Lower leg skin (tissue), 3 donors: Measurements from ENCODE around the gene HOXA7.

Source experiments
- POLR2A ChIP-seq, 2 donors: fragments of 450-650 bp; IDR thresholded peaks; one replicate each; pipeline ENCODE4 v1.6.1; 2016 to 2017; ENCODE audit warnings: antibody characterized with exemption in 2 of 2, mild to moderate bottlenecking in 1 of 2, moderate library complexity in 1 of 2
- TF ChIP-seq, protein P1 (sequence below), 3 donors: fragments of 450-650 bp; IDR thresholded peaks; one replicate each; pipeline ENCODE4 v1.5.1; 2016; ENCODE audit warnings: antibody characterized with exemption in 3 of 3, mild to moderate bottlenecking in 3 of 3, moderate library complexity in 2 of 3

GRCh38 chr7:27123007-27123476 lies 33.4 kb downstream of the HOXA7 start:
- TF ChIP-seq, protein P1, sequence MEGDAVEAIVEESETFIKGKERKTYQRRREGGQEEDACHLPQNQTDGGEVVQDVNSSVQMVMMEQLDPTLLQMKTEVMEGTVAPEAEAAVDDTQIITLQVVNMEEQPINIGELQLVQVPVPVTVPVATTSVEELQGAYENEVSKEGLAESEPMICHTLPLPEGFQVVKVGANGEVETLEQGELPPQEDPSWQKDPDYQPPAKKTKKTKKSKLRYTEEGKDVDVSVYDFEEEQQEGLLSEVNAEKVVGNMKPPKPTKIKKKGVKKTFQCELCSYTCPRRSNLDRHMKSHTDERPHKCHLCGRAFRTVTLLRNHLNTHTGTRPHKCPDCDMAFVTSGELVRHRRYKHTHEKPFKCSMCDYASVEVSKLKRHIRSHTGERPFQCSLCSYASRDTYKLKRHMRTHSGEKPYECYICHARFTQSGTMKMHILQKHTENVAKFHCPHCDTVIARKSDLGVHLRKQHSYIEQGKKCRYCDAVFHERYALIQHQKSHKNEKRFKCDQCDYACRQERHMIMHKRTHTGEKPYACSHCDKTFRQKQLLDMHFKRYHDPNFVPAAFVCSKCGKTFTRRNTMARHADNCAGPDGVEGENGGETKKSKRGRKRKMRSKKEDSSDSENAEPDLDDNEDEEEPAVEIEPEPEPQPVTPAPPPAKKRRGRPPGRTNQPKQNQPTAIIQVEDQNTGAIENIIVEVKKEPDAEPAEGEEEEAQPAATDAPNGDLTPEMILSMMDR (IDR thresholded peaks at IDR 0.05), result no peak
- no peak for TF ChIP-seq POLR2A (IDR thresholded peaks at IDR 0.05)
